GM08714 (cell line): ENCODE results near the gene FOXJ3.

Source experiments
- H3K4me3 ChIP-seq: fragments of 200-500 bp; sonication (Bioruptor generic); 2 replicates; pipeline ENCODE4 v1.5.1; 2014; ENCODE audit warnings: mild to moderate bottlenecking, low read length, inconsistent platforms
- ZNF274 ChIP-seq: IDR thresholded peaks from 2 replicates; pipeline ENCODE4 v1.6.1; 2012; ENCODE audit warnings: mild to moderate bottlenecking, low read depth, low read length

FOXJ3 gene

DNA sequence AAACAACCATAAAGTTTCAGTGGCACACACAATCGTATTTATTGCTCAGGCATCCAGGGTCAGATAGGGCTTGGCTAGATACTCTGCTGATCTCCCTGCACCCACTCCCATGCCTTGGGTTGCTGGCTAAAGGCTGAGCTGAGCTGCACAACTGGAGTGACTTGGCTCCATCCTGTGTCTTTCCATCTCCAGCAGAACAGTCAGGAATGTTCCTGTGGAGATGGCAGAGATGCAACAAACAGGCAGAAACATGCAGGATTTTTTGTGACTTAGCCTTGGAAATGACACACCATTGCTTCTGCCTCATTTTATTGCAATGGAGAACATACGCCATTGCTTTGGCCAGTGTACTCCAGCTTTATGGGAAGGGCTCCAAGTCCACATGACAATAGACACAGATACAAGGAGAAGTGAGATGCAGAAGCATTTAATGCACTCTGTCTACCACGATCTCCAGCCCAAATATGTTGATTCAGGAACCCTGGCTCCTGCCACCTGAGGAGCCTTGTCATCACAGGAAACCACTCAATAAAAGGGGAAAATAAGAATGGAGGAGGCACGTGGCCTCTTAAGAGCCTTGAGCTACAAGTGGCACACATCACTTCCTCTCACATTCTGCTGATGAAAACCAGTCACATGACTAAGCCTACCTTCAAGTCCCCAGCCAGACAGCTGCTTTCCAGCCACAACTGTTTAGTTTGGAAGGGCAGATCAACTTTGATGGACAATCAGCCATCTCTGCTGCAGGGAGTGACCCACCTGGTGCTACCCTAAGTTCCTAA is 191.9 kb downstream of the FOXJ3 start:
- H3K4me3 ChIP-seq, result no peak overlapping the region
- TF ChIP-seq ZNF274, result no peak

GRCh38 chr1:42141978-42142377 is 193.1 kb downstream of the FOXJ3 start:
- H3K4me3 ChIP-seq, result no peak overlapping the region
- TF ChIP-seq ZNF274, result no peak

GRCh38 chr1:42140191-42140590 is 194.8 kb downstream of the FOXJ3 start:
- TF ChIP-seq ZNF274, result no peak
- no peak overlapping the region for H3K4me3 ChIP-seq

GRCh38 chr1:42139444-42139843 is 195.6 kb downstream of the FOXJ3 start:
- no peak for TF ChIP-seq ZNF274
- no peak overlapping the region for H3K4me3 ChIP-seq

DNA sequence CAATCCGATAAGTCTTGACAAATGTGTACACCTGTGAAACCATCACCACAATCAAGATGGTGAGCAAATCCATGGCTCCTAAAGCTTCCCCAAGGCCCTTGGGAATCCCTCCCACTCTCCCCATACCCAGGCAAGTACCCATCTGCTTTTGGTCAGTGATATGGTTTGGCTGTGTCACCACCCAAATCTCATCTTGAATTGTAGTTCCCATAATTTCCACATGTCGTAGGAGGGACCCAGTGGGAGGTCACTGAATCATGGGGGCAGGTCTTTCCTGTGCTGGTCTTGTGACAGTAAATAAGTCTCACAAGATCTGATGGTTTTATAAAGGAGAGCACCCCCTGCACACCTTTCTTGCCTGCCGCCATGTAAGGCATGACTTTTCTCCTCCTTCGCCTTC is 196.4 kb downstream of the FOXJ3 start:
- H3K4me3 ChIP-seq, result no peak overlapping the region
- no peak for TF ChIP-seq ZNF274

DNA sequence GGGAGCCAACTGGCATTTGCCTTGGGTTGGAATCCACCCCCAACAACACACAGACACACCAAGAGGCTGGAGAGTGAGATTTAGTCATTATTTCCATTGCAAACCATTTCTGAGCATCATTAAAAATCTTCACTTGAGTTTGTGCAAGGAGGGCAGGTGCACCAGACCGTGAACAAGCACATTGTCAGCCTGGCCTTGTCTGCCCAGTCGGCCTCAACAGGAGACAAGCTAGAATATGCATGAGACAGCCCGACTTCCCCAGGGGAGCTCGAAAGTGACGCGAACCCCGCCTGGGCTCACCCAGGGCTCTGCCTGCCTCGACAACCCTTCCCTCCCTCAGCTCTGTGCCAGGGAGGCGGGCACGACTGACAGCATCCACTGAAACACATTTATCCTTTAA is 197.3 kb downstream of the FOXJ3 start:
- no peak overlapping the region for H3K4me3 ChIP-seq
- TF ChIP-seq ZNF274, result no peak

DNA sequence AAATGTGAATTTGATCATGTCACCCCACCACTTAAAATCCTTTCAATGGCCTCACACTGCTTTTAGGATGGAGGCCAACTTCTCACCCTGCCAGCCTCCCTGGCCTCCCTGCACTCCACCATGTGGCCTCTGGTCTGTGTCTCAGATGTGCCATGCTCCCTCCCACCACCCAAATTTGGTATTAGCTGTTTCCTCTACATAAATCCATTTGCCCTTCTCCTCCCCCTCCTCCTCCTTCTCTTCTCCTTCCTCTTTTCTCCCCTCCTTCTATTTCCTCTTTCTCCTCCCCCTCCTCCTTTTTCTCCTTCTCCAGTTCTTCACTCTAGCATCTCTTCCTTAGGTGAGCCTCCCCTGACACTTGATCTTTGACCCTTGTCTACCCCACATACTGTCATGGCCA is 198.6 kb downstream of the FOXJ3 start:
- TF ChIP-seq ZNF274, result no peak
- H3K4me3 ChIP-seq, result no peak overlapping the region

- no peak overlapping the region for H3K4me3 ChIP-seq
- TF ChIP-seq ZNF274, result no peak
These were observed 199.6 kb downstream of the FOXJ3 start for GRCh38 chr1:42135426-42135825.

GRCh38 chr1:42133809-42134526 is 201.1 kb downstream of the FOXJ3 start:
- no peak overlapping the region for H3K4me3 ChIP-seq
- no peak for TF ChIP-seq ZNF274

DNA sequence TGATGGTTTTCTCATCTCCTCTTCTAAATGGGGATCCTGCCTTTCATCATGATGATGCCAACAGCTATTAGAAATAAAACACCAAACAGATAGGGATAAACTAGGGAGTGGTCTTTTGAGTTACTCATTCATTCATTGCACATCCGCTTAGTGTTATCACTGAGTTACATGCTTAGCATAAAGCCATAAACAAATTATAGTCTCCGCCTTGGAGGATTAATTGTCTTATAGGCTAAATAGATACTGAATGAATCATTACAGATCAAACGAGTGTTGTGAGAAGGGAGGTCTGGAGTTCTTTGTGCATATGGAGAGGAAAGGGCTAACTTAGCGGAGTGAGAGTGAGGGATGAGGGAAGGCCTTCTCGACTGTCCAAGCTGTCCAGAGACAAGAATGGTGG is 201.6 kb downstream of the FOXJ3 start:
- TF ChIP-seq ZNF274, result no peak
- H3K4me3 ChIP-seq, result no peak overlapping the region

GRCh38 chr1:42130061-42130660 is 204.9 kb downstream of the FOXJ3 start:
- H3K4me3 ChIP-seq, result no peak overlapping the region
- TF ChIP-seq ZNF274, result no peak

- H3K4me3 ChIP-seq, result no peak overlapping the region
These were observed 206.1 kb downstream of the FOXJ3 start for GRCh38 chr1:42128964-42129363.

DNA sequence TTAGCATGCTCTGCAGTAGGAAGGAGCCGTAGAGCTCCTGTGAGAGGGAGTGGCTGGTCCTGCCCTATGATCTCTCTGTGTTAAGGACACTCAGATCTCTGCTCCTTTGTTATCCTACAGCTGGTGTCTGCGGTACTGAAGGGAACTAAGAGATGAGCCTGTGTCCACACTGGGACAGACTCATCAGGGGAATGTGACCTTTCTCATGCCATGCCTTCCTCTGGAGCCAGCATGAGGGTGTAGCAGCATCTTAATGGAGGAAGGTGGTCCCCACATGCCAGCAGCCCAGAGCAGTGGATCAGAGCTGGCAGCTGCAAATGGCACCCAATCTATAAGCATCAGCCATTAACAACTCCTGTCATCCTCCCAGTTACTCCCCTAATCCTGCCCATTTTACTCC is 206.5 kb downstream of the FOXJ3 start:
- H3K4me3 ChIP-seq, result no peak overlapping the region
- no peak for TF ChIP-seq ZNF274

More at GRCh38 chr1:42128964-42129363, 206.1 kb downstream of the FOXJ3 start:
- no peak for TF ChIP-seq ZNF274

DNA sequence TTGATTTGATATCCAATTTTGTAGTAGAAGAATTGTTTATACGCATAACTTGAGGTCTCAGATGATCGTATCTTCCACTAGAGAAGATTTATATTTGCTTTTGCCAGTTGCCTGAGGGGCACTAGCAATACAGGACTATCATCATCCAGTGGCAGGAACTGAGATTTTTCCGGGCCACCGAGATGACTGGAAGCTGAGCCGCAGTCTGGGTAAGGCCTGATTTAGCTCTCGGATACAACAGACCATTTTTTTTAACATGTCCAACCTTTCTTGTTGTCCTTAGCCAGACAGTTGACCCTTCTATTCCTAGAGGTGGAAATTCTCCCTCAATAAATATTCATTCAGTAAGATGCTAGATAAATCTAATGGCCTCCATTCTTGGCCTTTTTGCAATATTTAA is 207.3 kb downstream of the FOXJ3 start:
- TF ChIP-seq ZNF274, result no peak
- H3K4me3 ChIP-seq, result no peak overlapping the region
